Upper lobe of left lung (tissue), 6 donors: ENCODE data around the gene KLF8. TPM values are rescaled to one million over a fixed set of nuclear protein-coding genes. Genes with fewer than 3 reads are reported as not detected.

Source experiments
- ATAC-seq, 2 donors: fragments of 200-7000 bp; cut with Tn5 transposase; one replicate each; pipeline ENCODE4 v1.9.1; 2022; ENCODE audit warnings: mild to moderate bottlenecking in 2 of 2, moderate library complexity in 2 of 2; ENCODE audit not compliant: low FRiP score in 2 of 2
- DNase-seq, 2 donors: peaks; one replicate each; pipeline ENCODE4 v3.0.0-alpha.2; 2019 to 2020
- H3K27ac ChIP-seq, 4 donors: fragments of 200-600 bp; sonication (generic); one replicate each; pipeline ENCODE4 v1.5.1; 2016 to 2019
- H3K27me3 ChIP-seq, 4 donors: fragments of 200-600 bp; sonication (generic); one replicate each; pipeline ENCODE4 v1.5.1; 2017 to 2019
- H3K36me3 ChIP-seq, 4 donors: fragments of 200-600 bp; sonication (generic); one replicate each; pipeline ENCODE4 v1.5.1; 2016 to 2019
- H3K4me1 ChIP-seq, 4 donors: fragments of 200-600 bp; sonication (generic); one replicate each; pipeline ENCODE4 v1.5.1; 2018 to 2019
- H3K4me3 ChIP-seq, 4 donors: fragments of 200-600 bp; sonication (generic); one replicate each; pipeline ENCODE4 v1.5.1; 2017 to 2019; ENCODE audit warnings: mild to moderate bottlenecking in 2 of 4, moderate library complexity in 1 of 4
- H3K9me3 ChIP-seq, 4 donors: fragments of 200-600 bp; sonication (generic); one replicate each; pipeline ENCODE4 v1.5.1; 2018 to 2019
- CTCF ChIP-seq, 6 experiments: fragments of 450-650 bp in 4 of 6; fragments of 200-600 bp in 2 of 6; sonication (generic) in 2 of 6; IDR thresholded peaks; one replicate each; pipeline ENCODE4 v1.5.1; 2016 to 2019; ENCODE audit warnings: antibody characterized with exemption in 6 of 6
- EP300 ChIP-seq, 4 donors: sonication (generic); formaldehyde crosslinking; IDR thresholded peaks; one replicate each; pipeline ENCODE4 v1.5.1; 2017; ENCODE audit warnings: antibody characterized with exemption in 4 of 4, control low read depth in 2 of 4
- POLR2A ChIP-seq, 4 donors: fragments of 450-650 bp; IDR thresholded peaks; one replicate each; pipeline ENCODE4 v1.5.1; 2016 to 2017; ENCODE audit warnings: antibody characterized with exemption in 4 of 4, mild to moderate bottlenecking in 2 of 4
- POLR2AphosphoS5 ChIP-seq, 2 donors: sonication (generic); formaldehyde crosslinking; IDR thresholded peaks; one replicate each; pipeline ENCODE4 v1.5.1; 2017; ENCODE audit warnings: antibody characterized with exemption in 2 of 2
- WGBS, 2 donors: methylation state at CpG; one replicate each; pipeline ENCODE4 v1.1.5; 2017 to 2018; 5-methylcytosine and 5-hydroxymethylcytosine counted together
- total RNA-seq, 6 donors: library from RNA; depleted of rRNA in 4 of 6; stranded (reverse); fragments of >200 nt in 4 of 6; gene quantifications; one replicate each; pipeline versions ENCODE4 v1.1.0 to v1.2.1, GENCODE V29; 2016 to 2021
- donor health status: DM: no; HTN: no; CAD: no; lungs with moderate emphysema.
- donor health status: DM: no; HTN: yes; CAD: no; lungs with severe emphysema.

Gene KLF8
- total RNA-seq, 6 donors from 2014 or later, result 14.0 to 30.4 (median 16.6) TPM

- Histone ChIP-seq H3K36me3 (no peaks in the 10 kb centered on the region), H3K4me1 (no peaks in the 10 kb centered on the region), H3K4me3 (no peak overlapping the region), H3K9me3 (no peaks in the 10 kb centered on the region), H3K27ac (no peak overlapping the region), H3K27me3 (no peaks in the 10 kb centered on the region)
- DNase-seq (peak in 1 of 2 donors; percentile 13), ATAC-seq (no peak)
- 81 to 94% methylated on average over 2 to 10 of the region's 10 CpGs for WGBS, 2 donors
- TF ChIP-seq CTCF (IDR thresholded peaks at IDR 0.05) (no peak), POLR2A (IDR thresholded peaks at IDR 0.05) (no peak), EP300 (IDR thresholded peaks at IDR 0.05) (no peak), POLR2AphosphoS5 (IDR thresholded peaks at IDR 0.05) (no peak)
Observed at GRCh38 chrX:56253832-56254703, 21.9 kb downstream of the KLF8 start.

DNA sequence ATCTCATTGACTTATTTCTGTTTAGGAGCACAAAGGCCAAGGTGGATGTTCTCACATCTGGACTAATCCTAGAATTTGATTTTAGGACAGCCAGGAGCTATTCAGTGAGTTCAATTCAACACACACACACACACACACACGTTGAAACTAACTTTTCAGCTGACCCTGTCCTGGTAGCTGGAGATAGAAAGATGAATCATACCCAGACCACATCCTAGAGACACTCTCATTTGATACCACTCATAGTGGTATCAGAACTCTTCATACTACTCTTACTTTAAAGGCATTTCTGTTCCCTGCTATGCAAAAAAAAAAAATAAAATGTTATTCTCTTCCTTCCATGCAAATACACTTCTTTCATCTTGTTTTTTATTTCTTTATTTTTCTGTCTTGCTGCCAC lies 36.7 kb downstream of the KLF8 start:
- WGBS, 2 donors, result 52 to 63% methylated on average over 1 of the region's 1 CpG
- no peaks in the 10 kb centered on the region for H3K4me1 ChIP-seq
- TF ChIP-seq POLR2AphosphoS5 (IDR thresholded peaks at IDR 0.05) (no peak), EP300 (IDR thresholded peaks at IDR 0.05) (no peak), POLR2A (IDR thresholded peaks at IDR 0.05) (no peak), CTCF (IDR thresholded peaks at IDR 0.05) (no peak)
- no peak overlapping the region for H3K27ac ChIP-seq
- no peak overlapping the region for H3K4me3 ChIP-seq
- H3K27me3 ChIP-seq, result no peaks in the 10 kb centered on the region
- H3K9me3 ChIP-seq, result no peaks in the 10 kb centered on the region
- DNase-seq (no peak), ATAC-seq (no peak)
- peaks cover 0 to 19% (median 0%) of the 10 kb centered on the region in 4 donors for H3K36me3 ChIP-seq

DNA sequence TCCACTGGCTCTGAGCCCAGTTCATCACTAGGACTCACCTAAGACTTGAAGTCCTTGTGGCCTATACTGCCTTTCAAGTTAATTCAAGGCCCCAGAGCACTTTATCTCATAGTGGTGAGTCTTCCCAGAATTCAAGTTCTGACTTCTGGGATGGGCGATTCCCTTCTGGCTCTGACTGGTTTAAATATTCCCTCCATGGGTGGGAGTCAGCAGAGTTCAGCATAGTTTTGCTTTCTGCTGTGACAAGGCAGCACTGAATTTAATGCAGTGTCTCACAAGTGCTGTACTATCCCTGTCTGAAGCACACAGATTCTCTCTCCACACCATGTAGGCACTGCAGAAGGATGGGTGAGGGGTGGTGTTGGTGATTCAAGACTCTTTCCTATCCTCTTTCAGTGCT lies 46.5 kb downstream of the KLF8 start:
- TF ChIP-seq EP300 (IDR thresholded peaks at IDR 0.05), result no peak
- TF ChIP-seq CTCF (IDR thresholded peaks at IDR 0.05), result no peak
- no peak for TF ChIP-seq POLR2AphosphoS5 (IDR thresholded peaks at IDR 0.05)
- no peak for TF ChIP-seq POLR2A (IDR thresholded peaks at IDR 0.05)
- peaks cover 0 to 3% (median 0%) of the 10 kb centered on the region in 4 donors for H3K36me3 ChIP-seq
- WGBS, 2 donors, result 67% methylated on average over 1 of the region's 1 CpG; no CpG with 5 or more reads in 1 of the 2 donors
- ATAC-seq (no peak), DNase-seq (no peak)
- no peak overlapping the region for H3K27ac ChIP-seq
- H3K27me3 ChIP-seq, result no peaks in the 10 kb centered on the region
- no peaks in the 10 kb centered on the region for H3K4me1 ChIP-seq
- no peaks in the 10 kb centered on the region for H3K9me3 ChIP-seq
- H3K4me3 ChIP-seq, result no peak overlapping the region

DNA sequence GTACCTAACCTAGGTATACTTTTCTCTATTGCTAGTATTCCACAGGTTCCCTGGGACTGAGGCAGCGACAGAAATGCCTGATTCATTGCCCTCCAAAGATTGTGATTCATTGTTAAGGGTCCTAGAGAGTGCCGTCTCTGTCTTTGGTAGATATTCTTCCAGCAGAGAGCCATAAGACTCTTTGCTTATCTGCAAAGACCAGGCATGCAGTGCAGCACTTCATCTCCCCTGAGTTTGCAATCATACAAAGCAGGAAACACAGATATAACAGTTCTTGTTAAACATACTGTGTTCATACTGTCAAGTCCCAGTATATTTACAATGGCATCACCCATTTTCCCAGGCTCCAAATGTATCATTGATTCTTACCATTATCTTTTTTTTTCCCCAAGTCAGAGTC lies 47.7 kb downstream of the KLF8 start:
- no peaks in the 10 kb centered on the region for H3K4me1 ChIP-seq

More for the DNA sequence above, 47.7 kb downstream of the KLF8 start:
- H3K9me3 ChIP-seq, result no peaks in the 10 kb centered on the region
- H3K36me3 ChIP-seq, result peaks cover 0 to 3% (median 0%) of the 10 kb centered on the region in 4 donors
- no peak overlapping the region for H3K27ac ChIP-seq
- no peak for DNase-seq
- WGBS, 2 donors, result 58 to 90% methylated on average over 2 of the region's 2 CpGs
- no peaks in the 10 kb centered on the region for H3K27me3 ChIP-seq
- H3K4me3 ChIP-seq, result no peak overlapping the region
- no peak for ATAC-seq
- TF ChIP-seq POLR2A (IDR thresholded peaks at IDR 0.05) (no peak), POLR2AphosphoS5 (IDR thresholded peaks at IDR 0.05) (no peak), CTCF (IDR thresholded peaks at IDR 0.05) (no peak), EP300 (IDR thresholded peaks at IDR 0.05) (no peak)
